ENCODE measurements around the gene IGSF8.

DNA sequence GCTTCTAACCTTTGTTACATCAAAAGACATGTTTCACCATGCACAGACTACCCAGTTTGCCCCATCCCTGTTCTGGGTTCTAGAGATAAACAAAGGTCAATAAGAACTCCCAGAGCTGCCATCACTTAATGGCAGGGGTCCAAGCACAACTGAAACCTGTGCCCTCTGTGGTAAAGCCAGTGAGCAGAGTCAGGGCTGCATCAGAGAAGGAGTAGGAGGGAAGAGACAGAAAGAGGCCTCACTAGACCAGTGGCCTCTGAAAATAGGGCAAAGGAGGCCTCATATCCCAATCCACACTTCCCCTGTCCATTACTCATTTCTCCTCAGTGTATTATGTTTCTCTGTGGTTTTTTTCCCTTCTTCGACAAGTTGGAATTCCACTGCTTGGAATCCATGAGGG lies 27.3 kb upstream of the IGSF8 start:
- TF ChIP-seq USF2 (CRISPR knock-in tag; IDR thresholded peaks at IDR 0.05) (no peak), STAT6 (CRISPR knock-in tag; conservative IDR thresholded peaks at IDR 0.05; ENCODE audit: low read depth) (no peak), CTCF (IDR thresholded peaks at IDR 0.05) (no peak), PREB (CRISPR knock-in tag; IDR thresholded peaks at IDR 0.05; ENCODE audit: borderline replicate concordance) (no peak), CREB1 (CRISPR knock-in tag; IDR thresholded peaks at IDR 0.05) (no peak)
- TF ChIP-seq, protein P1, sequence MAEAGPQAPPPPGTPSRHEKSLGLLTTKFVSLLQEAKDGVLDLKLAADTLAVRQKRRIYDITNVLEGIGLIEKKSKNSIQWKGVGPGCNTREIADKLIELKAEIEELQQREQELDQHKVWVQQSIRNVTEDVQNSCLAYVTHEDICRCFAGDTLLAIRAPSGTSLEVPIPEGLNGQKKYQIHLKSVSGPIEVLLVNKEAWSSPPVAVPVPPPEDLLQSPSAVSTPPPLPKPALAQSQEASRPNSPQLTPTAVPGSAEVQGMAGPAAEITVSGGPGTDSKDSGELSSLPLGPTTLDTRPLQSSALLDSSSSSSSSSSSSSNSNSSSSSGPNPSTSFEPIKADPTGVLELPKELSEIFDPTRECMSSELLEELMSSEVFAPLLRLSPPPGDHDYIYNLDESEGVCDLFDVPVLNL (CRISPR knock-in tag; IDR thresholded peaks at IDR 0.05; ENCODE audit: borderline replicate concordance, low read depth) = no peak

Data from WTC11 (cell line).